Heart left ventricle (tissue), 13 donors: ENCODE measurements around the gene PTPRD.

Experiments used
- CTCF ChIP-seq, 12 donors: fragments of 200-600 bp; sonication (generic) in 4 of 12; IDR thresholded peaks; one replicate each; pipeline versions ENCODE4 v1.5.0 to v1.8.0; 2018 to 2022; ENCODE audit warnings: antibody characterized with exemption in 12 of 12, mild to moderate bottlenecking in 5 of 12
- POLR2A ChIP-seq, 2 donors: fragments of 450-650 bp; IDR thresholded peaks; one replicate each; pipeline ENCODE4 v1.6.1; 2017; ENCODE audit warnings: antibody characterized with exemption in 2 of 2, mild to moderate bottlenecking in 2 of 2, moderate library complexity in 2 of 2
- donor health status: ischemic (EF 13 %, LVEDD 7.1; RV severe dilation, severe dysfunction).
- donor health status: DM: no; HTN: yes; CAD: no.
- donor health status: DM: no; HTN: no; CAD: no.
- donor health status: ischemic (EF 25% LVEDD 6.9; RV normal size, moderate dysfunction).
- donor health status: ischemic (EF 25% LVEDD 5.7; RV mildly dilated, moderate dysfunction).
- donor health status: ischemic (EF 35%, LVEDD 5.7; RV mildly dilated, moderate dysfunction).
- donor health status: nonischemic (EF 11% LVEDD 7.7; RV severe dilation, severe dysfunction).
- donor health status: DM: yes; HTN: yes; CAD: no.
- donor health status: PGD.
- donor health status: ischemic (EF 29% LVEDD 5.4; RV normal size, mild dysfunction).
- donor health status: nonischemic (EF 23%, LVEDD 6.1; RV moderate dilation, normal function).

GRCh38 chr9:10242255-10242654 lies 370.5 kb downstream of the PTPRD start:
- TF ChIP-seq POLR2A (IDR thresholded peaks at IDR 0.05) (no peak), CTCF (IDR thresholded peaks at IDR 0.05) (no peak)
